ENCODE data around the gene EIF3K.

Gene EIF3K

GRCh38 chr19:38618590-38619360 is at the start of gene EIF3K:
Gene EIF3K, plus strand, starts transcription at chr19:38619188. Its CDS starts 81 bp downstream, at chr19:38619269.
- TF ChIP-seq GATA2 (IDR thresholded peaks at IDR 0.05; ENCODE audit: low read depth, low read length): no peak
- TF ChIP-seq GATA3 (IDR thresholded peaks at IDR 0.05; ENCODE audit: low read depth, low read length): no peak

- TF ChIP-seq GATA3 (IDR thresholded peaks at IDR 0.05; ENCODE audit: low read depth, low read length): no peak
Observed at GRCh38 chr19:38569368-38569983, 49.5 kb upstream of the EIF3K start.

DNA sequence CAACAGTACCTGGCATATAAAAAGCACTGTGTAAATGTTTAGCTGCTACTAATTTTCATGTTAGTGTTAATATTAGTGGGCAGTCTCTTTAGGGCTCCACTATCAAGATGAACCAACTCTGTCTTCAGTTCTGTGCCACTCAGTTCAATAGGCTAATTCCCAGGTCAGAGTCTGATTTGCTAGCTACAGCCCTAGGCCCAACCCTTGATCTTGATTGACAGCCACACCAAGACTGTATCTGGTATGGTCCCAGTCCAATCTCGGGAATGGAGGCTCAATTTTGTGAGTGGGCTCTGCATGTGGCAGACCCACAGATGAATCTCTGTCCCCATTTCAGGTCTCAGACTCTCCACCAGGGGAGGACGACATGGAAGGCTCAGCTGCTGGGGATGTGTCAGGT is 47.3 kb upstream of the EIF3K start:
- TF ChIP-seq GATA2 (IDR thresholded peaks at IDR 0.05; ENCODE audit: low read depth, low read length) (no peak), GATA3 (IDR thresholded peaks at IDR 0.05; ENCODE audit: low read depth, low read length) (no peak)

DNA sequence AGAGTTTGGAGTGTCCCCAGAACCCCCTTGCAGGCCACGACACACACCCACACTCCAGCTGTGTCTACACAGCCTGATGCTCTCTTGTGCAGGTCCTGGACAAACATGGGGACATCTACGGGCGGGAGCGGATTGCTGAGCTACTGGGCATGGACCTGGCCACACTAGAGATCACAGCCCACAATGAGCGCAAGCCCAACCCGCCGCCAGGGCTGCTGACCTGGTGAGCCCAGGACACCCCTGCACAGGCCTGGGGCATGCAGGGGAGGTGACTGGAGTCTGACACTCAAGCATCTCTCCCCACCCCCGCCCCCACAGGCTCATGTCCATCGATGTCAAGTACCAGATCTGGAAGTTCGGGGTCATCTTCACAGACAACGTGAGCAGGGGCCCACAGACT is 41.2 kb upstream of the EIF3K start:
- TF ChIP-seq GATA3 (IDR thresholded peaks at IDR 0.05; ENCODE audit: low read depth, low read length): no peak
- TF ChIP-seq GATA2 (IDR thresholded peaks at IDR 0.05; ENCODE audit: low read depth, low read length): no peak

DNA sequence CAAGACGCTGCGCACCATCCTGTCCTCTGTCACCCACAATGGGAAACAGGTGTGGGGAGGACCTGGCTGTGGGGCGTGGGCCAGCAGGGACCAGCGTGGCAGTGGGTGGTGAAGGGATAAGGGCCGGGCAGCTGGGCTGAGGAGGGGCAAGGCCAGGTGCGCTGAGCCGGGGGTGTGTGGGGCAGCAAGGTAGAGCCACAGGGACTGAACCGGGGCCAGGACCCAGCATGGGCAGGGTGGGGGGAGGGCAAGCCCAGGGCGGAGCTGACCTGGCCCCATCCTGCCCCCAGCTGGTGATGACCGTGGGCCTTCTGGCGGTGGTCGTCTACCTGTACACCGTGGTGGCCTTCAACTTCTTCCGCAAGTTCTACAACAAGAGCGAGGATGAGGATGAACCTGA is 38.9 kb upstream of the EIF3K start:
- TF ChIP-seq GATA3 (IDR thresholded peaks at IDR 0.05; ENCODE audit: low read depth, low read length) (no peak), GATA2 (IDR thresholded peaks at IDR 0.05; ENCODE audit: low read depth, low read length) (no peak)

- TF ChIP-seq GATA2 (IDR thresholded peaks at IDR 0.05; ENCODE audit: low read depth, low read length): no peak
- TF ChIP-seq GATA3 (IDR thresholded peaks at IDR 0.05; ENCODE audit: low read depth, low read length): no peak
Observed at GRCh38 chr19:38583219-38583984, 35.6 kb upstream of the EIF3K start.

DNA sequence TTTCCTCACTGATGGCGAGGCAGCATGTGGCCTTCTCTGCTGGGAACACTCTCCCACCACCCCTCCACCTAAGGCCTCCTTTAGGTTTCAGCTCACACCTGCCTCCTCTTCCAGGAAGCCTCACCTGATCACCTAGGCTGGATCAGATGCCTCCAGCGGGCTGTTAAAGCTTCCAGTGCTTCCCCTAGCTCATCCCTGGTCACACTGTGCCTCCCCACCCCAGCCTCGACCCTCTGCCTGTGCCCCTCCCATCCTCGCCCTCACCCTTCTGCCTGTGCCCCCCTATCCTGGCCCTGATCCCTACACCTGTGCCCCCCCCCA is 35.0 kb upstream of the EIF3K start:
- no peak for TF ChIP-seq GATA2 (IDR thresholded peaks at IDR 0.05; ENCODE audit: low read depth, low read length)
- no peak for TF ChIP-seq GATA3 (IDR thresholded peaks at IDR 0.05; ENCODE audit: low read depth, low read length)

DNA sequence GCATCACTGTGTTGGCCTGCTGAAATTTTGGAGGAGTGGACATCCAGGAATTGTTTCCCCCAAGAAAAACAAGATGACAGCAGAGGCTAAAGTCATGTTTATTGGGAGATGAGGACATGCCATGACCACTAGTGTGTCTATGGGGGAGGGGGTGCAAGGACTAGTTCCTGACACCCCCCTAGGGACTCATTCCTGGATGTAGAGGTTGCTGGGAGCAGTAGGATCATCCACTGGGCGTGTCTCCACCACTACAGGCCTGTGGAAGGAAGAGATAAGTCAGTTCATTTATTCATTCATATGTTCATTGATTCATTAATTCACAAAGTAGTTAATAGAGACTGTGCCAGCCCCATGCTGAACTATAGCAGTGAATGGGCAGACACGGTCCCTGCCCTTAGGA is 31.4 kb upstream of the EIF3K start:
- TF ChIP-seq GATA3 (IDR thresholded peaks at IDR 0.05; ENCODE audit: low read depth, low read length): no peak
- TF ChIP-seq GATA2 (IDR thresholded peaks at IDR 0.05; ENCODE audit: low read depth, low read length): no peak

GRCh38 chr19:38588041-38588440 is 30.9 kb upstream of the EIF3K start:
- TF ChIP-seq GATA2 (IDR thresholded peaks at IDR 0.05; ENCODE audit: low read depth, low read length) (no peak), GATA3 (IDR thresholded peaks at IDR 0.05; ENCODE audit: low read depth, low read length) (no peak)

- TF ChIP-seq GATA2 (IDR thresholded peaks at IDR 0.05; ENCODE audit: low read depth, low read length): no peak
- no peak for TF ChIP-seq GATA3 (IDR thresholded peaks at IDR 0.05; ENCODE audit: low read depth, low read length)
Observed at GRCh38 chr19:38592940-38593339, 26.0 kb upstream of the EIF3K start.

GRCh38 chr19:38596057-38596981 is 22.7 kb upstream of the EIF3K start:
- TF ChIP-seq GATA3 (IDR thresholded peaks at IDR 0.05; ENCODE audit: low read depth, low read length) (no peak), GATA2 (IDR thresholded peaks at IDR 0.05; ENCODE audit: low read depth, low read length) (no peak)

- no peak for TF ChIP-seq GATA2 (IDR thresholded peaks at IDR 0.05; ENCODE audit: low read depth, low read length)
- TF ChIP-seq GATA3 (IDR thresholded peaks at IDR 0.05; ENCODE audit: low read depth, low read length): no peak
Observed at GRCh38 chr19:38597075-38597474, 21.9 kb upstream of the EIF3K start.

GRCh38 chr19:38599722-38600121 is 19.3 kb upstream of the EIF3K start:
- TF ChIP-seq GATA2 (IDR thresholded peaks at IDR 0.05; ENCODE audit: low read depth, low read length) (no peak), GATA3 (IDR thresholded peaks at IDR 0.05; ENCODE audit: low read depth, low read length) (no peak)

DNA sequence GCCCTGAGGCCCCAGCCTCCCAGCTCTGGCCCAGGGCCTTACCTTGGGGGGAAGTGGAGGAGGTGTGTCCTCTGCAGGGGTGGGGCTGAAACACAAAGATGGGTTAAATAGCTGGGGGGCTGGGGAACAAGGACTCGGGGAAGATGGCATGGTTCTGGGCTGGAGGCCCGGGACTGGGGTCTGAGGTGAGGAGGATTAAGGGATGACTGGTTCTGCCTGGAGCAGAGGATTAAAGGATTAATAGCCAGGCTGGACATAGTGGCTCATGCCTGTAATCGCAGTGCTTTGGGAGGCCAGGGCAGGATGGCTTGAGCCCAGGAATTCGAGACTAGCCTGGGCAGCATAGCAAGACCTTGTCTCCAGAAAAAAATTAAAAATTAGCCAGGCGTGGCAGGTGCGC is 12.9 kb upstream of the EIF3K start:
- TF ChIP-seq GATA3 (IDR thresholded peaks at IDR 0.05; ENCODE audit: low read depth, low read length) (no peak), GATA2 (IDR thresholded peaks at IDR 0.05; ENCODE audit: low read depth, low read length) (no peak)
